ENCODE data around the gene CDH4. TPM values are rescaled to one million over a fixed set of nuclear protein-coding genes. Genes with fewer than 3 reads are reported as not detected.

CDH4 gene
- total RNA-seq, 4 donors from 2014 or later = 0.13 to 0.38 (median 0.21) TPM; not detected in 1

- H3K27me3 ChIP-seq = peaks cover 0 to 60% (median 0%) of the 10 kb centered on the region in 4 donors
Observed at GRCh38 chr20:61806995-61807394, 554.9 kb downstream of the CDH4 start.

GRCh38 chr20:61807471-61808160 lies 555.6 kb downstream of the CDH4 start:
- H3K4me3 ChIP-seq = no peak overlapping the region
- no peaks in the 10 kb centered on the region for H3K36me3 ChIP-seq
- intact Hi-C loops (cut with DNase I) = no loop called here
- H3K27me3 ChIP-seq = peaks cover 0 to 54% (median 0%) of the 10 kb centered on the region in 4 donors
- no peaks in the 10 kb centered on the region for H3K9me3 ChIP-seq
- DNase-seq = no peak
- TF ChIP-seq POLR2A (IDR thresholded peaks at IDR 0.05) (no peak), CTCF (IDR thresholded peaks at IDR 0.05) (no peak)
- H3K4me1 ChIP-seq = peaks cover 0 to 18% (median 5%) of the 10 kb centered on the region in 3 donors
- H3K27ac ChIP-seq = no peak overlapping the region
- 59 to 68% methylated on average over 11 of the region's 22 CpGs for WGBS, 2 donors

More at GRCh38 chr20:61806995-61807394, 554.9 kb downstream of the CDH4 start:
- WGBS, 2 donors = 79 to 86% methylated on average over 1 to 7 of the region's 7 CpGs
- no peak for TF ChIP-seq CTCF (IDR thresholded peaks at IDR 0.05)
- no peak for TF ChIP-seq POLR2A (IDR thresholded peaks at IDR 0.05)
- peaks cover 0 to 20% (median 5%) of the 10 kb centered on the region in 3 donors for H3K4me1 ChIP-seq
- H3K27ac ChIP-seq = no peak overlapping the region
- H3K9me3 ChIP-seq = no peaks in the 10 kb centered on the region
- intact Hi-C loops (cut with DNase I) = no loop called here
- no peak for DNase-seq
- no peak overlapping the region for H3K4me3 ChIP-seq
- H3K36me3 ChIP-seq = no peaks in the 10 kb centered on the region

GRCh38 chr20:61808447-61808846 lies 556.4 kb downstream of the CDH4 start:
- DNase-seq = no peak
- no peak overlapping the region for H3K4me3 ChIP-seq
- no peaks in the 10 kb centered on the region for H3K36me3 ChIP-seq
- H3K27ac ChIP-seq = no peak overlapping the region
- 50 to 56% methylated on average over 13 of the region's 13 CpGs for WGBS, 2 donors
- H3K4me1 ChIP-seq = peaks cover 0 to 9% (median 5%) of the 10 kb centered on the region in 3 donors
- no peaks in the 10 kb centered on the region for H3K9me3 ChIP-seq
- peaks cover 0 to 46% (median 0%) of the 10 kb centered on the region in 4 donors for H3K27me3 ChIP-seq
- TF ChIP-seq CTCF (IDR thresholded peaks at IDR 0.05) (no peak), POLR2A (IDR thresholded peaks at IDR 0.05) (no peak)
- intact Hi-C loops (cut with DNase I) = no loop called here

- H3K36me3 ChIP-seq = no peaks in the 10 kb centered on the region
- no peak overlapping the region for H3K4me3 ChIP-seq
- peaks cover 0 to 38% (median 0%) of the 10 kb centered on the region in 4 donors for H3K27me3 ChIP-seq
- H3K9me3 ChIP-seq = no peaks in the 10 kb centered on the region
- WGBS, 2 donors = 74 to 81% methylated on average over 22 to 25 of the region's 25 CpGs
- H3K27ac ChIP-seq = no peak overlapping the region
- H3K4me1 ChIP-seq = peaks cover 0 to 2% (median under 1%) of the 10 kb centered on the region in 3 donors
- intact Hi-C loops (cut with DNase I) = no loop called here
- no peak for DNase-seq
- TF ChIP-seq CTCF (IDR thresholded peaks at IDR 0.05) = no peak
- no peak for TF ChIP-seq POLR2A (IDR thresholded peaks at IDR 0.05)
Observed at GRCh38 chr20:61809006-61809770, 557.1 kb downstream of the CDH4 start.
